BLaER1 (cell line): ENCODE measurements around the gene RNF115.

Source experiments
- H3K27ac ChIP-seq: shearing (Covaris generic); formaldehyde crosslinking; 2 replicates; pipeline ENCODE4 v1.8.1; 2022
- H3K27me3 ChIP-seq: shearing (Covaris generic); formaldehyde crosslinking; 2 replicates; pipeline ENCODE4 v1.8.1; 2022
- H3K36me3 ChIP-seq: shearing (Covaris generic); formaldehyde crosslinking; 2 replicates; pipeline ENCODE4 v1.8.1; 2022
- H3K4me1 ChIP-seq: shearing (Covaris generic); formaldehyde crosslinking; 2 replicates; pipeline ENCODE4 v1.8.1; 2022
- H3K4me2 ChIP-seq: shearing (Covaris generic); formaldehyde crosslinking; 2 replicates; pipeline ENCODE4 v1.8.1; 2022
- H3K4me3 ChIP-seq: shearing (Covaris generic); formaldehyde crosslinking; 2 replicates; pipeline ENCODE4 v1.8.1; 2022
- H3K9ac ChIP-seq: shearing (Covaris generic); formaldehyde crosslinking; 2 replicates; pipeline ENCODE4 v1.8.1; 2022
- H3K9me3 ChIP-seq: shearing (Covaris generic); formaldehyde crosslinking; 2 replicates; pipeline ENCODE4 v1.8.1; 2022
- H4K20me1 ChIP-seq: shearing (Covaris generic); formaldehyde crosslinking; 2 replicates; pipeline ENCODE4 v1.8.1; 2022
- Cebpa-rat ChIP-seq: shearing (Covaris generic); IDR thresholded peaks from 2 replicates; pipeline ENCODE4 v1.8.1; 2022

Gene RNF115

DNA sequence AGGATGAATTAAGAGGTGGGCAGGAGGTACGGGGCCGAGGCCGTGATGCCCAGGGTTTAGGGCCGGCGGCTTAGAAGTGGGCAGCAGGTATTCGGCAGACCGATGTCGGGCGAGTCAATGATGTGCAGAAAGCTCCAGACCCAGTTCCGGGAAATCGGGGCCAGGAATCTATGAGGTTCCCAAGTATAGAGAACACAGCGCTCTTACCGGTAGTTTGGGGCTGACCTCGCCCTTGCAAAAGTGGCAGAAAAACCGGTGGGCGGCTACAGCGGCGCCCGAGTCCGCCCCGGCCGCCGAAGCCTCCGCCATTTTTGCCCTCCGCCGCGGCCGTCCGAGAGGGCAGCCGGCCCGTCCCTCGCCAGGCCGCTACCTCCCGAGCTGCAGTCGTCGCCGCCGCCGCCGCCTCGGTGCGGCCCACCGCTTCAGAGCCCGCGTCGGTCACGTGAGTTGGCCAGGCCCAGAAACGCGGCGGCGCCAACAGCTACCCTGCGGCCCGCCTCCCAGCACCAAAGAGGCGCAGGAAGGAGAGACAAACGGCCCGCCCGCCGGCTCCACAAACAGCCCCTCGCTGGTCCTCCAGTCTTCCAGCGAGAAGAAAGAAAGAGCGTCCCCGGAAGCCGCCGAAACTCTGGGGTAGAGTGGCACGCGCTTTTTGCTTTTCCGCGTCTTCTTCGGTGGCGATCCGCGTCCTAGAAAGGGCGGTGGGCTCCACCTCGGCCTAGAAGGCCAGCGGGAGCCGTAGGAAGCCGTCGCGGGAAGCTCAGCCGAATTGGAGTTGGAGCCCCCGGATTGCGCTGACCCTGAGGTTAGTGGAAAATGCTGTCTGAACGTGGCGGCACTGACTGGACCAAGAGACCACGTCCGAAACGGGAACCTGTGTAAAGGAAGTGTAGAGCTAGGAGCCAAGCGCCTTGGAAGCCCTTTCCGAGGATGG, at the start of gene RNF115, which contains the start of gene POLR3C:
RNF115 (minus strand) TSS at position 531 of the 934 bp plus-strand sequence; CDS start at position 309, 222 bp downstream.
POLR3C (plus strand) TSS at position 636 of the 934 bp plus-strand sequence. CDS start 1,577 bp downstream, outside the sequence.
- peaks cover 14% of the 10 kb centered on the region for H3K4me1 ChIP-seq
- H3K9me3 ChIP-seq: peaks cover 5% of the 10 kb centered on the region
- H3K36me3 ChIP-seq: peaks cover 39% of the 10 kb centered on the region
- no peak for TF ChIP-seq Cebpa-rat
- H3K27ac ChIP-seq: peak within 1 kb of the TSS; percentile 89
- peak within 1 kb of the TSS; percentile 93 for H3K9ac ChIP-seq
- peak within 1 kb of the TSS; percentile 90 for H3K4me3 ChIP-seq
- H3K4me2 ChIP-seq: peak within 1 kb of the TSS; percentile 84
- no peaks in the 10 kb centered on the region for H3K27me3 ChIP-seq
- H4K20me1 ChIP-seq: peaks cover 22% of the 10 kb centered on the region

DNA sequence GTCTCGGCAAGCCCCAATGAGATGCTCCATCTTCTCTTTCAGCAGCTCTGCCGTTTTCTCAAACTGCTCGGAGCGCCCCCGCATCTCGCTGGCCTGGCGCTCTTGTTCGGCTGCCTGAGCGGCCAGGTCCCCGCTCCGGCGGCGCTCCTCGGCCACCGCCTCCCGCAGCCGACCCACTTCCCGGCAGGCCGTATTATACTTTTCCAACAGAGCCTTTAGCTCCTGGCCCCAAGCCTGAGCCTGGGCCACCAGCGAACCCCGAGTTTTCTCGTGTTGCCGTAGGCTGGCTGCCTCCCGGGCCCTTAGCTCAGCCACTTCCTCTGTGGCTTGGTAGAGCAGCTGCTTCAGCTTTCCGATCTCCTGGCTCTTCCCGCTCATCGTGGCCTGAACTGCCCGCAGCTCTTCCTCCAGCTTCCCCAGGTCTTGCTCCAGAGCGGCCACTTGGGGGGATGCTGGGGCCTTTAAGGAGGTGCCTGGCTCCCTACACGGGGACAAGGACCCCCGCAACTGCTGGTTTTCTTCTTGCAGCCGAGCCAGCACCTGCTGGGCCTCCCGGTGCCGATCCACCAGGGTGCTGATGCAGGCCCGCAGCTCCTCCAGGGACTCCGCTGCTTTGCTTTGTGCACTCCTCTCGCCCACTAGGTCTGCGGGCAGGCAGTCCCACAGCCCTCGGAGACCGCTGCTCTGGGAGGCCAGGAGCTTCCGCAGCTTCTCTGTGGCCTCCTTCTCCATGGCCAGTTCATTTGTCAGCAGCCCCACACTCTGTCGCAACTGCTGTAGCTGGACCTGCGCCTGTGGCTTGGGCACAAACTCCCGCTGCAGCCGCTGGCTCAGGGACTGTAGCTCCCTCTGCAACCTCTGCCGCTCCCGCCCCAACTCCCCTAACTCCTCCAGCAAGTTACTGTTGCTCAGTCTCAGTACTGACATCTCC, 48.4 kb upstream of the RNF115 start:
- Histone ChIP-seq H3K9me3 (no peaks in the 10 kb centered on the region), H3K4me2 (peak overlapping the region; percentile 95), H3K36me3 (no peaks in the 10 kb centered on the region), H3K27ac (peak overlapping the region; percentile 63), H4K20me1 (no peaks in the 10 kb centered on the region), H3K4me1 (peaks cover 21% of the 10 kb centered on the region), H3K9ac (peak overlapping the region; percentile 74), H3K27me3 (peaks cover 28% of the 10 kb centered on the region), H3K4me3 (peak overlapping the region; percentile 58)
- TF ChIP-seq Cebpa-rat: no peak

DNA sequence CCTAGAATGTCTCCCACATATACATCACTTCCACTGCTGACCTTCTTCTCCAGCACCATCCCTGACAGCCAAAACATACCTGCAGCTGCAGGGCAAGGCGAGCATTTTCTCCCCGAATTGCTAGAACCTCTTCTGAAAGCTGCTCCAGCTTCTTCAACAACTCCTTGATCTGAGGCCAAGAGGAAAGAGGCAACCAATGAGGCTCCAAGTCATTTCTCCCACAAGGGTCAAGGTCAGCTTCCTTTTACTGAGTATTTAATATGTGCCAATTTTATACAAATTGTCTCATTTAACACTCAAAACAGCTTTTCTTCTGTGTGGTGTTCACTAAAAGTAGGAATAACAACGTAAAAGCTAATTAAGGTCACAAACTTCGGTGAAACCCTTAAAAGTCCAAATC, 44.3 kb upstream of the RNF115 start:
- no peak for TF ChIP-seq Cebpa-rat
- no peak overlapping the region for H3K9ac ChIP-seq
- no peaks in the 10 kb centered on the region for H3K36me3 ChIP-seq
- no peak overlapping the region for H3K4me2 ChIP-seq
- H4K20me1 ChIP-seq: no peaks in the 10 kb centered on the region
- H3K27me3 ChIP-seq: peaks cover 21% of the 10 kb centered on the region
- no peak overlapping the region for H3K27ac ChIP-seq
- H3K4me3 ChIP-seq: no peak overlapping the region
- H3K4me1 ChIP-seq: peaks cover 21% of the 10 kb centered on the region
- H3K9me3 ChIP-seq: no peaks in the 10 kb centered on the region

DNA sequence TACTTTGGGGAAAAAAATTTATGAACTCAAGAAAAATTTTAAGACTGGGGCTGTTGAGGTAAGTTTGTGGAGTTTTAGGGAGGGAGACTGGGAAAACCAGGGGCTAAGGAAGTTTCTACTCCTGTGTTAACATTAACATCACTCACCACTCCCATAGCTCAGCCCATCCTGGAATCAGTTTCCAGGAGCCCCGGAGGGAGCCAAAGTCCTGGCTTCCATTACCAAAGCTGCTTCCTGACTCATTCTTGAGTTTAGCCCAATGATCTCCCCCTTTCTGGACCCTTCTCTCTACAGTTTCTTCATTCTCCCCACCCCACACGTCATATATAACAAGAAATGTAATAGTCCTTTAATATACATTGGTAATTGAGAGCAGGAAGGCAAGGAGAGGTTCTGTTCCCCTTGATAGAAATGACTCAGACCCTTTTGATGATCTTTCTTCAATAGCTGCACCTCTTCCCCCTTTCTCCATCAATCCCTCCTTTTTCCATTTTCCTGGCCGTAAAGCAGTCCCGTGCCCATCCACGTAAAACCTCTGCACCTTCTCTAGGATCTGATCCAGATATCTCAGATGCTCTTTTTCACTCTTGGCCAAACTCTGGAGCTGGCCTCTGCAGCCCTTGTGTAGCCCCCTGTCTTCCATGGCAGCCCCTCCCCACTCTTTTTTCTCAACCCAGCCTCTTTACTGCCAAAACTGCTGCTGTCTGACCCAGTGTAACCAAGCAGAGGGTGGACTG, 39.6 kb upstream of the RNF115 start:
- Histone ChIP-seq H3K4me3 (no peak overlapping the region), H3K4me1 (peaks cover 15% of the 10 kb centered on the region), H3K4me2 (no peak overlapping the region), H4K20me1 (no peaks in the 10 kb centered on the region), H3K27ac (no peak overlapping the region), H3K27me3 (no peaks in the 10 kb centered on the region), H3K9ac (no peak overlapping the region), H3K9me3 (no peaks in the 10 kb centered on the region), H3K36me3 (no peaks in the 10 kb centered on the region)
- no peak for TF ChIP-seq Cebpa-rat

DNA sequence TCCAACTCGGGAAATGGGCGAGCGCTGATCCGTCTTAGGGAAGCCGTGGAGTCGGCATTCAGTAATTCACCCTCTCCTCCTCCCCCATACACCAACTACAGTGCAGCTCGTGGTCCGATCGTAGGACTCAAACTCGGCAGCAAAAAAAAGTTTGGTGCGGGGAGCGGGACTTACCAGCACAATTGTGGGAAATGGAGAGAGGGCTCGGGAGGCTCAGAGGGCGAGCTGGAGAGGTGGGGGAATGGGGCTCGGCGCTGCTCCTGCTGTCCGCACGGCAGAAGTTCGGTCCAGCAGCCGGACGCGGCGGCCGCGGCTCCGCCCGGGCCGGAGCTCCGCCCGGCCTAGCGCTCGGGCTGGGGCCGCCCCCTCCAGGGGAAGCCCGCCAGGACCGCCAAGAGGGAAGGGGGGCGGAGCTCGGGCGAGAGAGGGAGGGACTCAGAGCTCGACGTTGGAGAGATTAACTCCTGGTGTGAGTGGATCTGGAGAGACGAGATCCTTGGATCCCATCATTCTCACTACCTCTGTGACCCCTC, 35.7 kb upstream of the RNF115 start:
- Histone ChIP-seq H3K27ac (peak overlapping the region; percentile 80), H3K4me2 (peak overlapping the region; percentile 80), H3K9ac (peak overlapping the region; percentile 80), H3K27me3 (no peaks in the 10 kb centered on the region), H3K36me3 (peaks cover 24% of the 10 kb centered on the region), H4K20me1 (no peaks in the 10 kb centered on the region), H3K9me3 (no peaks in the 10 kb centered on the region), H3K4me1 (peaks cover 27% of the 10 kb centered on the region), H3K4me3 (peak overlapping the region; percentile 81)
- TF ChIP-seq Cebpa-rat: no peak

DNA sequence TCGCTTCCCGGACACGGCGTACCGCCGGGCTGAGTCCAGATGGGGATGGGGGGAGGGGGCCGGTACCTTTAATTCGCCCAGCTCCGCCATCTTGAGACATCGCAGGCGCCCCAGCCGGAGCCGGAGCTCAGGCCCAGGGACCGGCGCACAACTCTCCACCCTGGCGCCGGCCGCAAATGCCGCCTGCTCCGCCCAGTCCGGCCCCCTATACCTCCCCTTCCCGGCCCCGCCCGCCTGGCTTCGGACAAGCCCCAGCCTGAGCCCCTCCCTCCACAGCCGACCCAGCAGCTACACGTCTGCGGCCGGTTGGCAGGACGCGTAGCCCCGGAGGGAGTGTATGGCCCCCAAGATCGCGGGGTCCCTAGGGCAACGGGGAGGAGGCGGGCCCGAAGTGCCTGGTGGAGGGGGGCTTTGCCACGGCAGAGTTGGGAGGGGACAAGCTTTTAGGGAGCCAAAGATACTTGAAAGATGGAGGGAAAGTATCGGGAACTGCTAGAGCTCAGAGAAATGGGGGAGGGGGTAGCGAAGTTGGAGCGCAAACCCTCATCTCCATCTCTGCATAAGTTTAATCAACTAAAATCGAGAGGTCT, 35.1 kb upstream of the RNF115 start, which contains the start of gene PIAS3:
PIAS3 (minus strand) TSS at position 181 of the 590 bp plus-strand sequence; CDS start at position 90, 91 bp downstream.
- Histone ChIP-seq H3K27me3 (no peaks in the 10 kb centered on the region), H3K36me3 (peaks cover 30% of the 10 kb centered on the region), H3K27ac (peak within 1 kb of the TSS; percentile 80), H3K9me3 (no peaks in the 10 kb centered on the region), H3K4me3 (peak within 1 kb of the TSS; percentile 81), H3K4me2 (peak within 1 kb of the TSS; percentile 80), H3K9ac (peak within 1 kb of the TSS; percentile 80), H3K4me1 (peaks cover 27% of the 10 kb centered on the region), H4K20me1 (no peaks in the 10 kb centered on the region)
- TF ChIP-seq Cebpa-rat: no peak

DNA sequence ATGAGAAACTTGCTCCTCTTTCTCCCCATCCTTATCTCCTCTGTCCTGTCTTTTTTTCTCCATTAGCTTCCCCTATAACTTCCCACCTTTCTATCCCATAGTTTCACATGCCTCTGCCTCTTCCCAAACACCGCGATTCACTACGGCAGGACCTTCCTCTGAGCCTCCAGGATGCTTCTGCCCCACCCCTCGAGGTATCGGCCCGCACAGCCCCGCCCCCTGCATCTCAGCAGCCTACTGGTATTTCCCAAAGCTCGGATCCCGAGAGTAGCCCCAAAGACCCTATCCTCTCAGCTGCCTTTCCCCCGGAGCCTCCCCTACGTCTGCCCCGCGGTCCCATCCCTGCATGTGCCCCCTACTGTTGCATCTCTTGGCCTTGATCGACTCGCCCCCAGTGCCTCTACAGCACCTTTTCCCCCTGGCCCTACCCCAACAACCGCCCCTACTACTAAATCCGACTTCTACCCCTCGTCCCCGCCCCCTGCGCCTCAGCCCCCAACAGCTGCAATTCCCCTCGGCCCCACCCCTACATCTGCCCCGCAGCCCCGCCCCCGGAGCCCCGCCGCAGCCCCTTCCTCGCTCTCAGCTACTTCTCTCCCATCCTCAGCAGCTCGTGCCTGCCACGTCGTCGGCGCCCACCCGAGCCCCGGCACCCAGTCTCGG, 34.5 kb upstream of the RNF115 start:
- H3K9me3 ChIP-seq: no peaks in the 10 kb centered on the region
- H3K9ac ChIP-seq: peak overlapping the region; percentile 80
- peak overlapping the region; percentile 66 for H3K4me2 ChIP-seq
- H3K36me3 ChIP-seq: peaks cover 36% of the 10 kb centered on the region
- TF ChIP-seq Cebpa-rat: no peak
- H3K4me3 ChIP-seq: peak overlapping the region; percentile 81
- H4K20me1 ChIP-seq: no peaks in the 10 kb centered on the region
- peaks cover 27% of the 10 kb centered on the region for H3K4me1 ChIP-seq
- no peaks in the 10 kb centered on the region for H3K27me3 ChIP-seq
- H3K27ac ChIP-seq: peak overlapping the region; percentile 80

DNA sequence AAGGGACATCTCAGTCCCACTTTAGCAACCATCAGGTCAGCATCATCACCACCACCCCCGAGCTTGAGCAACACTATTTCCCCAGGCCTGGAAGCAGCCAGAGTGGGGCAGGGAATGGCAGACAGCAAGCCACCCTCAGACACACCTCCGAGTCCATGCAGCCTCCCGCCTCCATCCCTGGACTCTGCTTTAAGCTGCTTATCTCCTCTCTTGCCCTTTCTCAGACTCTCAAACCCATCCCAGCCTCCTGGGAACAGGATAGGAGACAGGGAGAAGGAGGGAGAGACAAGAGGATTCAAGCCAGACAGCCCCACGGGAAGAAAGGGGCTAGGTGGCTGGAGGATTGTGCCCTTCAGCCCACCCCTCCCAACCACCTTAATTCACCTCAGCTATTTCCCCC, 33.3 kb upstream of the RNF115 start:
- peaks cover 48% of the 10 kb centered on the region for H3K36me3 ChIP-seq
- no peak overlapping the region for H3K27ac ChIP-seq
- peaks cover 27% of the 10 kb centered on the region for H3K4me1 ChIP-seq
- H3K9me3 ChIP-seq: no peaks in the 10 kb centered on the region
- H3K27me3 ChIP-seq: no peaks in the 10 kb centered on the region
- TF ChIP-seq Cebpa-rat: no peak
- no peak overlapping the region for H3K4me3 ChIP-seq
- H3K9ac ChIP-seq: no peak overlapping the region
- peak overlapping the region; percentile 66 for H3K4me2 ChIP-seq
- H4K20me1 ChIP-seq: no peaks in the 10 kb centered on the region
